HepG2 (cell line): ENCODE measurements around the gene C18orf63. TPM values are rescaled to one million over a fixed set of nuclear protein-coding genes. Genes with fewer than 3 reads are reported as not detected.
A peak's percentile ranks its signal among the peaks of the same experiment; 100 is the strongest.

Experiments used
- CEBPB ChIP-seq: IDR thresholded peaks from 2 replicates; pipeline ENCODE4 v1.6.1; 2011; ENCODE audit warnings: low read depth, low read length, improper control_type of control experiment, borderline replicate concordance
- FOXP1 ChIP-seq, 2 experiments: fragments of 450-650 bp in 1 of 2; IDR thresholded peaks; 2 replicates each; pipeline ENCODE4 v1.6.1; 2017 to 2018; ENCODE audit warnings: antibody characterized with exemption in 1 of 2
- GATAD2A ChIP-seq: IDR thresholded peaks from 2 replicates; pipeline ENCODE4 v1.6.1; 2016
- KDM5B ChIP-seq: sonication (generic); formaldehyde crosslinking; IDR thresholded peaks from 2 replicates; pipeline ENCODE4 v1.4.0; 2020; ENCODE audit warnings: missing genetic modification reagents, mild to moderate bottlenecking, borderline replicate concordance
- MAFK ChIP-seq, 2 experiments: IDR thresholded peaks in 1 of 2; conservative IDR thresholded peaks in 1 of 2; 2 replicates each; pipeline ENCODE4 v1.6.1; 2011; ENCODE audit warnings: improper control_type of control experiment in 2 of 2, low read length in 2 of 2
- MTERF4 ChIP-seq: sonication (generic); formaldehyde crosslinking; IDR thresholded peaks from 2 replicates; pipeline ENCODE4 v1.8.0; 2023; ENCODE audit warnings: mild to moderate bottlenecking, missing genetic modification reagents
- MXD1 ChIP-seq: sonication (generic); formaldehyde crosslinking; IDR thresholded peaks from 2 replicates; pipeline ENCODE4 v1.4.0; 2020; ENCODE audit warnings: mild to moderate bottlenecking, missing genetic modification reagents
- NFRKB ChIP-seq: fragments of 450-650 bp; IDR thresholded peaks from 2 replicates; pipeline ENCODE4 v1.6.1; 2017
- NR0B2 ChIP-seq: sonication (generic); formaldehyde crosslinking; IDR thresholded peaks from 2 replicates; pipeline ENCODE4 v1.4.0; 2020; ENCODE audit warnings: mild to moderate bottlenecking, missing genetic modification reagents
- REST ChIP-seq, 2 experiments: IDR thresholded peaks; 2 replicates each; pipeline ENCODE4 v1.6.1; 2011 to 2012; ENCODE audit warnings: low read length in 2 of 2, borderline replicate concordance in 1 of 2, low read depth in 1 of 2, mild to moderate bottlenecking in 1 of 2, moderate library complexity in 1 of 2
- TFAP4 ChIP-seq: sonication (generic); IDR thresholded peaks from 2 replicates; pipeline ENCODE4 v1.6.1; 2016; ENCODE audit warnings: low read depth, borderline replicate concordance
- ZBTB44 ChIP-seq: sonication (generic); formaldehyde crosslinking; IDR thresholded peaks from 2 replicates; pipeline ENCODE4 v1.4.0; 2020; ENCODE audit warnings: missing genetic modification reagents
- ZEB1 ChIP-seq: IDR thresholded peaks from 2 replicates; pipeline ENCODE4 v1.6.1; 2012; ENCODE audit warnings: mild to moderate bottlenecking, low read depth, inconsistent platforms; ENCODE audit not compliant: insufficient replicate concordance
- ZGPAT ChIP-seq: IDR thresholded peaks from 2 replicates; pipeline ENCODE4 v1.6.1; 2016; ENCODE audit warnings: mild to moderate bottlenecking
- ZNF205 ChIP-seq: IDR thresholded peaks from 2 replicates; pipeline ENCODE4 v1.6.1; 2018; ENCODE audit warnings: missing biosample characterization, missing genetic modification reagents
- ZNF44 ChIP-seq: sonication (generic); formaldehyde crosslinking; IDR thresholded peaks from 2 replicates; pipeline ENCODE4 v1.5.1; 2020; ENCODE audit warnings: mild to moderate bottlenecking, missing genetic modification reagents
- ZNF619 ChIP-seq: sonication (generic); formaldehyde crosslinking; IDR thresholded peaks from 2 replicates; pipeline ENCODE4 v1.4.0; 2020; ENCODE audit warnings: mild to moderate bottlenecking, missing genetic modification reagents
- ZNF879 ChIP-seq: sonication (generic); formaldehyde crosslinking; IDR thresholded peaks from 2 replicates; pipeline ENCODE4 v1.8.1; 2023; ENCODE audit warnings: missing genetic modification reagents
- ZSCAN21 ChIP-seq: sonication (generic); formaldehyde crosslinking; IDR thresholded peaks from 2 replicates; pipeline ENCODE4 v1.8.0; 2022; ENCODE audit warnings: mild to moderate bottlenecking, missing genetic modification reagents, moderate library complexity, borderline replicate concordance
- polyA plus RNA-seq, 8 experiments: library from polyadenylated mRNA; depleted of rRNA in 3 of 8; stranded (reverse) in 7 of 8; unstranded in 1 of 8; fragments of >200 nt; fragmentation: Illumina TruSeq in 4 of 8; extraction: Trizol in 4 of 8; gene quantifications; 2 replicates each; pipeline versions ENCODE4 v1.2.1 to v1.2.3, GENCODE V29; 2011 to 2016; ENCODE audit warnings: low read depth in 4 of 8, missing spikeins in 1 of 8, mixed read lengths in 1 of 8; ENCODE audit not compliant: insufficient read depth in 1 of 8
- total RNA-seq, 5 experiments: library from RNA; depleted of rRNA; stranded (reverse); fragments of >200 nt; fragmentation: Illumina TruSeq; extraction: Trizol; gene quantifications; 2 replicates each; pipeline ENCODE4 v1.2.3, GENCODE V29; 2016; ENCODE audit warnings: low read depth in 1 of 5

The C18orf63 gene
- total and polyA plus RNA-seq, 2 of the 13 experiments (the other 11 are each of a cell fraction or from before 2014, with no cell fraction given), result 0.01 TPM; not detected in 1

- no peak for TF ChIP-seq NR0B2
- TF ChIP-seq MAFK (conservative IDR thresholded peaks at IDR 0.05 in 1 of 2, IDR thresholded peaks at IDR 0.05 in 1 of 2; ENCODE audit: low read length in 2 of 2), result no peak
- peak; percentile 78 for TF ChIP-seq GATAD2A (CRISPR knock-in tag)
- TF ChIP-seq ZSCAN21, result peak; percentile 0; the same call in 1 of the 2 replicates
- no peak; the same call in 1 of the 2 replicates for TF ChIP-seq MTERF4 (CRISPR knock-in tag)
- no peak; the same call in 1 of the 2 replicates for TF ChIP-seq ZGPAT (CRISPR knock-in tag)
- TF ChIP-seq NFRKB, result no peak
- TF ChIP-seq MXD1 (CRISPR knock-in tag), result peak; percentile 25; the same call in 1 of the 2 replicates
- no peak for TF ChIP-seq REST (IDR thresholded peaks at IDR 0.05; ENCODE audit: borderline replicate concordance in 1 of 2, low read depth in 1 of 2, low read length in 2 of 2)
- TF ChIP-seq ZBTB44 (CRISPR knock-in tag), result no peak
- TF ChIP-seq KDM5B (CRISPR knock-in tag), result peak; percentile 54
- 0 out of 2 replicates have a peak, but pooled peaks have one; percentile 29 for TF ChIP-seq ZNF879 (CRISPR knock-in tag)
- TF ChIP-seq TFAP4, result 0 out of 2 replicates have a peak, but pooled peaks have one; percentile 10
- 0 out of 2 replicates have a peak, but pooled peaks have one; percentile 62 for TF ChIP-seq ZNF619 (CRISPR knock-in tag)
- TF ChIP-seq FOXP1 (IDR thresholded peaks at IDR 0.05), result no peak
- TF ChIP-seq FOXP1 (CRISPR knock-in tag; IDR thresholded peaks at IDR 0.05), result no peak
- TF ChIP-seq ZNF44, result no peak
- TF ChIP-seq CEBPB, result no peak
- TF ChIP-seq ZEB1, result peak; percentile 100
- TF ChIP-seq ZNF205 (CRISPR knock-in tag), result 0 out of 2 replicates have a peak, but pooled peaks have one; percentile 34
Observed at GRCh38 chr18:74290794-74291471, 24.7 kb upstream of the C18orf63 start (continued).
